Upper lobe of left lung (tissue), 6 donors: Measurements from ENCODE around the gene DCAF4. TPM values are rescaled to one million over a fixed set of nuclear protein-coding genes. Genes with fewer than 3 reads are reported as not detected.

Experiments used
- ATAC-seq, 2 donors: fragments of 200-7000 bp; cut with Tn5 transposase; one replicate each; pipeline ENCODE4 v1.9.1; 2022; ENCODE audit warnings: mild to moderate bottlenecking in 2 of 2, moderate library complexity in 2 of 2; ENCODE audit not compliant: low FRiP score in 2 of 2
- DNase-seq, 2 donors: peaks; one replicate each; pipeline ENCODE4 v3.0.0-alpha.2; 2019 to 2020
- H3K27ac ChIP-seq, 4 donors: fragments of 200-600 bp; sonication (generic); one replicate each; pipeline ENCODE4 v1.5.1; 2016 to 2019
- H3K27me3 ChIP-seq, 4 donors: fragments of 200-600 bp; sonication (generic); one replicate each; pipeline ENCODE4 v1.5.1; 2017 to 2019
- H3K36me3 ChIP-seq, 4 donors: fragments of 200-600 bp; sonication (generic); one replicate each; pipeline ENCODE4 v1.5.1; 2016 to 2019
- H3K4me1 ChIP-seq, 4 donors: fragments of 200-600 bp; sonication (generic); one replicate each; pipeline ENCODE4 v1.5.1; 2018 to 2019
- H3K4me3 ChIP-seq, 4 donors: fragments of 200-600 bp; sonication (generic); one replicate each; pipeline ENCODE4 v1.5.1; 2017 to 2019; ENCODE audit warnings: mild to moderate bottlenecking in 2 of 4, moderate library complexity in 1 of 4
- H3K9me3 ChIP-seq, 4 donors: fragments of 200-600 bp; sonication (generic); one replicate each; pipeline ENCODE4 v1.5.1; 2018 to 2019
- EP300 ChIP-seq, 4 donors: sonication (generic); formaldehyde crosslinking; IDR thresholded peaks; one replicate each; pipeline ENCODE4 v1.5.1; 2017; ENCODE audit warnings: antibody characterized with exemption in 4 of 4, control low read depth in 2 of 4
- POLR2A ChIP-seq, 4 donors: fragments of 450-650 bp; IDR thresholded peaks; one replicate each; pipeline ENCODE4 v1.5.1; 2016 to 2017; ENCODE audit warnings: antibody characterized with exemption in 4 of 4, mild to moderate bottlenecking in 2 of 4
- POLR2AphosphoS5 ChIP-seq, 2 donors: sonication (generic); formaldehyde crosslinking; IDR thresholded peaks; one replicate each; pipeline ENCODE4 v1.5.1; 2017; ENCODE audit warnings: antibody characterized with exemption in 2 of 2
- WGBS, 2 donors: methylation state at CpG; one replicate each; pipeline ENCODE4 v1.1.5; 2017 to 2018; 5-methylcytosine and 5-hydroxymethylcytosine counted together
- total RNA-seq, 6 donors: library from RNA; depleted of rRNA in 4 of 6; stranded (reverse); fragments of >200 nt in 4 of 6; gene quantifications; one replicate each; pipeline versions ENCODE4 v1.1.0 to v1.2.1, GENCODE V29; 2016 to 2021
- TF ChIP-seq, protein P1 (sequence below), 6 experiments: fragments of 450-650 bp in 4 of 6; fragments of 200-600 bp in 2 of 6; sonication (generic) in 2 of 6; IDR thresholded peaks; one replicate each; pipeline ENCODE4 v1.5.1; 2016 to 2019; ENCODE audit warnings: antibody characterized with exemption in 6 of 6
- donor health status: DM: no; HTN: no; CAD: no; lungs with moderate emphysema.
- donor health status: DM: no; HTN: yes; CAD: no; lungs with severe emphysema.

Gene DCAF4
- total RNA-seq, 6 donors from 2014 or later, result 15.4 to 46.1 (median 19.0) TPM

- Histone ChIP-seq H3K4me3 (no peak overlapping the region), H3K27me3 (peaks cover 0 to 6% (median 0%) of the 10 kb centered on the region in 4 donors), H3K9me3 (no peaks in the 10 kb centered on the region), H3K27ac (no peak overlapping the region), H3K4me1 (peaks cover 6 to 13% (median 9%) of the 10 kb centered on the region in 4 donors), H3K36me3 (no peaks in the 10 kb centered on the region)
- TF ChIP-seq EP300 (IDR thresholded peaks at IDR 0.05) (no peak), POLR2A (IDR thresholded peaks at IDR 0.05) (no peak), POLR2AphosphoS5 (IDR thresholded peaks at IDR 0.05) (no peak)
- TF ChIP-seq, protein P1, sequence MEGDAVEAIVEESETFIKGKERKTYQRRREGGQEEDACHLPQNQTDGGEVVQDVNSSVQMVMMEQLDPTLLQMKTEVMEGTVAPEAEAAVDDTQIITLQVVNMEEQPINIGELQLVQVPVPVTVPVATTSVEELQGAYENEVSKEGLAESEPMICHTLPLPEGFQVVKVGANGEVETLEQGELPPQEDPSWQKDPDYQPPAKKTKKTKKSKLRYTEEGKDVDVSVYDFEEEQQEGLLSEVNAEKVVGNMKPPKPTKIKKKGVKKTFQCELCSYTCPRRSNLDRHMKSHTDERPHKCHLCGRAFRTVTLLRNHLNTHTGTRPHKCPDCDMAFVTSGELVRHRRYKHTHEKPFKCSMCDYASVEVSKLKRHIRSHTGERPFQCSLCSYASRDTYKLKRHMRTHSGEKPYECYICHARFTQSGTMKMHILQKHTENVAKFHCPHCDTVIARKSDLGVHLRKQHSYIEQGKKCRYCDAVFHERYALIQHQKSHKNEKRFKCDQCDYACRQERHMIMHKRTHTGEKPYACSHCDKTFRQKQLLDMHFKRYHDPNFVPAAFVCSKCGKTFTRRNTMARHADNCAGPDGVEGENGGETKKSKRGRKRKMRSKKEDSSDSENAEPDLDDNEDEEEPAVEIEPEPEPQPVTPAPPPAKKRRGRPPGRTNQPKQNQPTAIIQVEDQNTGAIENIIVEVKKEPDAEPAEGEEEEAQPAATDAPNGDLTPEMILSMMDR (IDR thresholded peaks at IDR 0.05), result no peak
- ATAC-seq (no peak), DNase-seq (no peak)
- 64 to 72% methylated on average over 3 of the region's 3 CpGs for WGBS, 2 donors
These were observed 27.8 kb upstream of the DCAF4 start for GRCh38 chr14:72898448-72898847.

GRCh38 chr14:72901361-72901760 is 24.9 kb upstream of the DCAF4 start:
- Histone ChIP-seq H3K4me1 (no peaks in the 10 kb centered on the region), H3K27me3 (no peaks in the 10 kb centered on the region), H3K4me3 (no peak overlapping the region), H3K27ac (no peak overlapping the region), H3K9me3 (no peaks in the 10 kb centered on the region), H3K36me3 (no peaks in the 10 kb centered on the region)
- ATAC-seq (no peak), DNase-seq (no peak)
- TF ChIP-seq POLR2A (IDR thresholded peaks at IDR 0.05), result no peak
- no peak for TF ChIP-seq EP300 (IDR thresholded peaks at IDR 0.05)
- TF ChIP-seq, protein P1 (IDR thresholded peaks at IDR 0.05), result no peak
- no peak for TF ChIP-seq POLR2AphosphoS5 (IDR thresholded peaks at IDR 0.05)
- 83 to 84% methylated on average over 3 of the region's 3 CpGs for WGBS, 2 donors

DNA sequence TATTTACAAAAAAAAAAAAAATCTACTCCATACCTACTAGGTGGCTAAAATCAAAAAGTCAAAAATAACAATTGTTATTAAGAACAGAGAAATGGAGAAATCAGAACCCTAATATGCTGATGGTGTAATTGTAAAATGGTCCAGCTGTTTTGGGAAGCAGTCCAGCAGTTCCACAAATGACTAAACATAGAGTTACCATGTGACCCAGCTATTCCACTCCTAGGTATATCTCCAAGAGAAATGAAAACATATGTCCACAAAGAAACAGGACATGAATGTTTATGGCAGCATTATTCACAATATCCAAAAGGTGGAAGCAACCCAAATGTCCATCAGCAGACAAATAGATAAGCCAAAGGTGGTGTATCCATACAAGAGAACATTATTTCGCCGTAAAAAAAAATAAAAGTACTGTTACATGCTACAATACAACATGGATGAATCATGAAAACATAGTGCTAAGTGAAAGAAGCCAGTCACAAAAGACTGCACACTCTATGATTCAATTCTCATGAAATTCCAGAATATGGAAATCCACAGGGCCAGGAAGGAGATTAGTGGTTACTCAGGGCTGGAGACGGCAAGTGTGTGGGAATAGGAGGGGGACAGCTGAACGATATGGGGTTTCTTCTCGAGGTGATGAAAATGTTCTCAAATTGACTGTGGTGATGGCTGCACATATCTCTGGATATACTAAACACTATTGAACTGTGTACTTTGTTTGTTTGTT is 23.3 kb upstream of the DCAF4 start:
- TF ChIP-seq EP300 (IDR thresholded peaks at IDR 0.05) (no peak), POLR2A (IDR thresholded peaks at IDR 0.05) (no peak), POLR2AphosphoS5 (IDR thresholded peaks at IDR 0.05) (no peak)
- TF ChIP-seq, protein P1 (IDR thresholded peaks at IDR 0.05), result no peak
- no peaks in the 10 kb centered on the region for H3K27me3 ChIP-seq
- DNase-seq (no peak), ATAC-seq (no peak)
- no peaks in the 10 kb centered on the region for H3K36me3 ChIP-seq
- WGBS, 2 donors, result 82 to 86% methylated on average over 5 of the region's 5 CpGs
- no peaks in the 10 kb centered on the region for H3K9me3 ChIP-seq
- H3K27ac ChIP-seq, result no peak overlapping the region
- H3K4me3 ChIP-seq, result no peak overlapping the region
- H3K4me1 ChIP-seq, result no peaks in the 10 kb centered on the region

GRCh38 chr14:72903716-72904115 is 22.5 kb upstream of the DCAF4 start:
- ATAC-seq (no peak), DNase-seq (no peak)
- no peaks in the 10 kb centered on the region for H3K36me3 ChIP-seq
- 68 to 100% methylated on average over 1 of the region's 1 CpG for WGBS, 2 donors
- H3K27ac ChIP-seq, result no peak overlapping the region
- TF ChIP-seq EP300 (IDR thresholded peaks at IDR 0.05) (no peak), POLR2AphosphoS5 (IDR thresholded peaks at IDR 0.05) (no peak), POLR2A (IDR thresholded peaks at IDR 0.05) (no peak)
- TF ChIP-seq, protein P1 (IDR thresholded peaks at IDR 0.05), result no peak
- H3K9me3 ChIP-seq, result no peaks in the 10 kb centered on the region
- no peaks in the 10 kb centered on the region for H3K4me1 ChIP-seq
- no peak overlapping the region for H3K4me3 ChIP-seq
- H3K27me3 ChIP-seq, result no peaks in the 10 kb centered on the region

- H3K36me3 ChIP-seq, result no peaks in the 10 kb centered on the region
- TF ChIP-seq POLR2A (IDR thresholded peaks at IDR 0.05), result no peak
- TF ChIP-seq, protein P1 (IDR thresholded peaks at IDR 0.05), result no peak
- TF ChIP-seq POLR2AphosphoS5 (IDR thresholded peaks at IDR 0.05), result no peak
- TF ChIP-seq EP300 (IDR thresholded peaks at IDR 0.05), result no peak
- H3K27me3 ChIP-seq, result no peaks in the 10 kb centered on the region
- no peaks in the 10 kb centered on the region for H3K4me1 ChIP-seq
- ATAC-seq, result no peak
- no peak overlapping the region for H3K27ac ChIP-seq
- WGBS, 2 donors, result 40 to 43% methylated on average over 1 of the region's 1 CpG
- no peaks in the 10 kb centered on the region for H3K9me3 ChIP-seq
- DNase-seq, result no peak
- no peak overlapping the region for H3K4me3 ChIP-seq
These were observed 22.0 kb upstream of the DCAF4 start for GRCh38 chr14:72904218-72904617.
